Lung (tissue), 12 donors: ENCODE measurements around the gene KCTD18. TPM values are rescaled to one million over a fixed set of nuclear protein-coding genes. Genes with fewer than 3 reads are reported as not detected.

Experiments used
- ATAC-seq: fragments of 200-7000 bp; cut with Tn5 transposase; one replicate; pipeline ENCODE4 v1.9.1; 2020; ENCODE audit warnings: moderate number of reproducible peaks; ENCODE audit not compliant: insufficient read depth, low FRiP score
- DNase-seq, 3 donors: peaks; one replicate each; pipeline ENCODE4 v3.0.0-alpha.2; 2013 to 2017
- H3K27ac ChIP-seq, 2 donors: one replicate each; pipeline ENCODE4 v1.5.1; 2013; ENCODE audit warnings: mild to moderate bottlenecking in 2 of 2, moderate library complexity in 2 of 2, control low read depth in 1 of 2, inconsistent platforms in 1 of 2, low read depth in 1 of 2, low read length in 1 of 2
- H3K27me3 ChIP-seq, 3 donors: one replicate each; pipeline ENCODE4 v1.5.1; 2013; ENCODE audit warnings: low read length in 2 of 3; ENCODE audit not compliant: control insufficient read depth in 3 of 3, insufficient read depth in 3 of 3
- H3K36me3 ChIP-seq, 4 donors: one replicate each; pipeline ENCODE4 v1.5.1; 2013; ENCODE audit warnings: low read length in 4 of 4, mild to moderate bottlenecking in 1 of 4, moderate library complexity in 1 of 4; ENCODE audit not compliant: control insufficient read depth in 4 of 4, insufficient read depth in 4 of 4
- H3K4me1 ChIP-seq, 5 donors: one replicate each; pipeline ENCODE4 v1.5.1; 2013; ENCODE audit warnings: low read length in 5 of 5, mild to moderate bottlenecking in 2 of 5, moderate library complexity in 1 of 5; ENCODE audit not compliant: control insufficient read depth in 5 of 5, insufficient read depth in 5 of 5
- H3K4me3 ChIP-seq: one replicate; pipeline ENCODE4 v1.5.1; 2013; ENCODE audit warnings: mild to moderate bottlenecking, control low read depth, moderate library complexity
- H3K9ac ChIP-seq, 2 donors: one replicate each; pipeline ENCODE4 v1.5.1; 2013; ENCODE audit warnings: low read length in 2 of 2, control low read depth in 1 of 2; ENCODE audit not compliant: insufficient read depth in 1 of 2
- H3K9me3 ChIP-seq, 4 donors: one replicate each; pipeline ENCODE4 v1.5.1; 2013; ENCODE audit warnings: low read length in 3 of 4, mild to moderate bottlenecking in 1 of 4, moderate library complexity in 1 of 4; ENCODE audit not compliant: control insufficient read depth in 4 of 4, insufficient read depth in 3 of 4
- CTCF ChIP-seq: IDR thresholded peaks from 2 replicates; pipeline ENCODE4 v1.5.1; 2012; ENCODE audit warnings: mild to moderate bottlenecking; ENCODE audit errors: control extremely low read depth, extremely low read depth
- WGBS, 2 donors: extraction: QIAGEN DNeasy Blood & Tissue Kit; methylation state at CpG; one replicate each; pipeline ENCODE4 v1.1.7; 2013; 5-methylcytosine and 5-hydroxymethylcytosine counted together
- polyA plus RNA-seq, 2 donors: library from polyadenylated mRNA; stranded (reverse); fragments of 200-250 nt; gene quantifications; one replicate each; pipeline ENCODE4 v1.2.1, GENCODE V29; 2013
- total RNA-seq, 2 donors: library from RNA; depleted of rRNA in 1 of 2; stranded (reverse); fragments of >200 nt in 1 of 2; gene quantifications; one replicate each; pipeline ENCODE4 v1.2.1, GENCODE V29; 2014 to 2021
- donor health status: control.
- donor health status: control.
- donor health status: Bipolar disorder and iron deficiency.
- donor health status: healthy.
- donor health status: DM: yes; HTN: yes; CAD: no.

Gene KCTD18
- total and polyA plus RNA-seq, 4 donors, result 6.8 to 21.6 (median 12.2) TPM

GRCh38 chr2:200470230-200470629, 39.6 kb downstream of the KCTD18 start:
- Histone ChIP-seq H3K27me3 (no peaks in the 10 kb centered on the region), H3K9me3 (no peaks in the 10 kb centered on the region), H3K4me1 (peaks cover 0 to 25% (median 3%) of the 10 kb centered on the region in 5 donors), H3K4me3 (no peak overlapping the region), H3K9ac (no peak overlapping the region), H3K27ac (no peak overlapping the region), H3K36me3 (peaks cover 7 to 35% (median 23%) of the 10 kb centered on the region in 4 donors)
- DNase-seq (no peak), ATAC-seq (no peak)
- TF ChIP-seq CTCF, result no peak
- 84 to 92% methylated on average over 3 of the region's 3 CpGs for WGBS, 2 donors

GRCh38 chr2:200469708-200470211, 40.1 kb downstream of the KCTD18 start:
- peaks cover 7 to 33% (median 19%) of the 10 kb centered on the region in 4 donors for H3K36me3 ChIP-seq
- no peak overlapping the region for H3K4me3 ChIP-seq
- H3K27me3 ChIP-seq, result no peaks in the 10 kb centered on the region
- TF ChIP-seq CTCF, result no peak
- H3K4me1 ChIP-seq, result peaks cover 0 to 25% (median 3%) of the 10 kb centered on the region in 5 donors
- H3K9me3 ChIP-seq, result no peaks in the 10 kb centered on the region
- H3K9ac ChIP-seq, result no peak overlapping the region
- DNase-seq (no peak), ATAC-seq (no peak)
- no peak overlapping the region for H3K27ac ChIP-seq
- 92 to 95% methylated on average over 13 of the region's 13 CpGs for WGBS, 2 donors

GRCh38 chr2:200467806-200468681, 41.8 kb downstream of the KCTD18 start:
- no peak for TF ChIP-seq CTCF
- 85 to 89% methylated on average over 8 of the region's 8 CpGs for WGBS, 2 donors
- DNase-seq (peak in 1 of 3 donors; percentile 17), ATAC-seq (no peak)
- Histone ChIP-seq H3K36me3 (peaks cover 7 to 33% (median 19%) of the 10 kb centered on the region in 4 donors), H3K9me3 (no peaks in the 10 kb centered on the region), H3K4me3 (no peak overlapping the region), H3K9ac (peak overlapping the region in 1 of 2 donors; percentile 2), H3K27me3 (no peaks in the 10 kb centered on the region), H3K27ac (no peak overlapping the region), H3K4me1 (peaks cover 0 to 25% (median 3%) of the 10 kb centered on the region in 5 donors)
